HepG2 (cell line): ENCODE measurements around the gene PCLO. TPM values are rescaled to one million over a fixed set of nuclear protein-coding genes. Genes with fewer than 3 reads are reported as not detected.

Experiments
- ATAC-seq: fragments of 200-7000 bp; cut with Tn5 transposase; 3 replicates; pipeline ENCODE4 v1.9.1; 2020; ENCODE audit warnings: mild to moderate bottlenecking, moderate library complexity
- BruUV-seq: library from RNA; stranded (reverse); fragments of 400-500 nt; replicated peaks from 2 replicates; lab custom pipeline; 2021; lab: Mats Ljungman, UMichigan
- CTCF ChIA-PET: fragments of 300-600 bp; formaldehyde crosslinking; extraction: SDS; loops from one replicate; lab custom pipeline; 2021; ENCODE audit warnings: low total read pairs, inconsistent platforms, low intra/inter-chr PET ratio; lab: Yijun Ruan, JAX
- POLR2A ChIA-PET: fragments of 350-600 bp; sonication (Branson Sonifier 250); formaldehyde crosslinking; loops from one replicate; lab custom pipeline; 2020; ENCODE audit warnings: antibody characterized with exemption, inconsistent platforms; lab: Yijun Ruan, JAX
- DNase-seq: peaks from one replicate; pipeline ENCODE4 v3.0.0-alpha.2; 2015; ENCODE audit warnings: low spot score
- FAIRE-seq: peaks from 3 replicates; lab custom pipeline; 2011; peaks lifted over from hg19 to GRCh38; lab: Jason Lieb, UNC
- H2AFZ ChIP-seq: one replicate; pipeline ENCODE4 v1.6.1; 2011; ENCODE audit warnings: low read length, inconsistent platforms
- H3K27ac ChIP-seq: fragments of 300-600 bp; 3 replicates; pipeline ENCODE4 v1.8.0; 2011; ENCODE audit warnings: mixed run types, mild to moderate bottlenecking, mixed read lengths, low read length, inconsistent platforms; ENCODE audit not compliant: insufficient read depth; ENCODE audit errors: extremely low read length
- H3K27me3 ChIP-seq, 2 experiments: fragments of 200-600 bp in 1 of 2; 2 replicates in 1 of 2; 3 replicates in 1 of 2; pipeline versions ENCODE4 v1.6.0 to v1.8.0; 2011; ENCODE audit warnings: low read length in 2 of 2, mild to moderate bottlenecking in 2 of 2, moderate library complexity in 2 of 2, inconsistent platforms in 1 of 2; ENCODE audit not compliant: insufficient read depth in 2 of 2, control insufficient read depth in 1 of 2
- H3K36me3 ChIP-seq, 2 experiments: fragments of 200-600 bp in 1 of 2; replicated peaks in 1 of 2; 2 replicates in 1 of 2; 3 replicates in 1 of 2; pipeline versions ENCODE4 v1.5.1 to v1.8.0; 2011; ENCODE audit warnings: low read length in 2 of 2, inconsistent platforms in 1 of 2; ENCODE audit not compliant: insufficient read depth in 2 of 2, control insufficient read depth in 1 of 2
- H3K4me1 ChIP-seq: 2 replicates; pipeline ENCODE4 v1.5.1; 2012; ENCODE audit warnings: low read length, inconsistent platforms; ENCODE audit not compliant: insufficient read depth
- H3K4me2 ChIP-seq: 2 replicates; pipeline ENCODE4 v1.6.0; 2011; ENCODE audit warnings: low read depth, low read length, inconsistent platforms
- H3K4me3 ChIP-seq, 3 experiments: fragments of 200-600 bp in 1 of 3; sonication (generic), shearing (Covaris generic) in 1 of 3; replicated peaks in 1 of 3; 2 replicates each; pipeline ENCODE4 v1.5.1; 2011 to 2016; ENCODE audit warnings: low read length in 3 of 3, inconsistent platforms in 2 of 3, low read depth in 2 of 3, mild to moderate bottlenecking in 2 of 3, control low read depth in 1 of 3, mixed read lengths in 1 of 3; ENCODE audit not compliant: insufficient read depth in 1 of 3
- H3K79me2 ChIP-seq: one replicate; pipeline ENCODE4 v1.6.1; 2011; ENCODE audit warnings: low read length, inconsistent platforms; ENCODE audit not compliant: insufficient read depth
- H3K9ac ChIP-seq: 2 replicates; pipeline ENCODE4 v1.6.0; 2011; ENCODE audit warnings: mild to moderate bottlenecking, low read depth, low read length, inconsistent platforms; ENCODE audit not compliant: insufficient read depth
- H3K9me3 ChIP-seq: 2 replicates; pipeline ENCODE4 v1.5.1; 2012; ENCODE audit warnings: mild to moderate bottlenecking, low read length
- H4K20me1 ChIP-seq: 2 replicates; pipeline ENCODE4 v1.6.0; 2011; ENCODE audit warnings: inconsistent platforms, mild to moderate bottlenecking, low read length, moderate library complexity; ENCODE audit not compliant: insufficient read depth
- ASH2L ChIP-seq: fragments of 300-600, 200-600 bp; sonication (generic); IDR thresholded peaks from 2 replicates; pipeline ENCODE4 v1.7.0; 2017; ENCODE audit warnings: low read depth, mild to moderate bottlenecking, moderate library complexity, mixed read lengths, low read length; ENCODE audit not compliant: insufficient read length
- CCDC6 ChIP-seq: sonication (generic); formaldehyde crosslinking; IDR thresholded peaks from 2 replicates; pipeline ENCODE4 v1.8.1; 2022; ENCODE audit warnings: mild to moderate bottlenecking, missing genetic modification reagents, moderate library complexity
- NFRKB ChIP-seq: fragments of 450-650 bp; IDR thresholded peaks from 2 replicates; pipeline ENCODE4 v1.6.1; 2017
- NR2C2 ChIP-seq: sonication (generic); formaldehyde crosslinking; IDR thresholded peaks from 2 replicates; pipeline ENCODE4 v1.4.0; 2020; ENCODE audit warnings: missing genetic modification reagents, mild to moderate bottlenecking, moderate library complexity, borderline replicate concordance
- RFXANK ChIP-seq: IDR thresholded peaks from 2 replicates; pipeline ENCODE4 v1.6.1; 2016
- TGIF2 ChIP-seq: IDR thresholded peaks from 2 replicates; pipeline ENCODE4 v1.6.1; 2016; ENCODE audit warnings: control low read depth, missing compliant biosample characterization
- TRAFD1 ChIP-seq: sonication (generic); formaldehyde crosslinking; IDR thresholded peaks from 2 replicates; pipeline ENCODE4 v1.5.1; 2020; ENCODE audit warnings: missing genetic modification reagents, mild to moderate bottlenecking, borderline replicate concordance
- YY1 ChIP-seq: IDR thresholded peaks from 2 replicates; pipeline ENCODE4 v1.6.1; 2011; ENCODE audit warnings: low read length, low read depth, moderate library complexity, mild to moderate bottlenecking; ENCODE audit not compliant: insufficient read depth, insufficient replicate concordance
- ZBTB38 ChIP-seq: sonication (generic); formaldehyde crosslinking; IDR thresholded peaks from 2 replicates; pipeline ENCODE4 v1.5.1; 2020; ENCODE audit warnings: mild to moderate bottlenecking, missing genetic modification reagents
- ZBTB49 ChIP-seq: sonication (generic); formaldehyde crosslinking; IDR thresholded peaks from 2 replicates; pipeline ENCODE4 v1.4.0; 2020; ENCODE audit warnings: missing genetic modification reagents, borderline replicate concordance
- ZFP62 ChIP-seq: sonication (generic); formaldehyde crosslinking; IDR thresholded peaks from 2 replicates; pipeline ENCODE4 v1.4.0; 2020; ENCODE audit warnings: missing genetic modification reagents
- ZMAT3 ChIP-seq: sonication (generic); formaldehyde crosslinking; conservative IDR thresholded peaks from 2 replicates; pipeline ENCODE4 v1.7.0; 2021; ENCODE audit warnings: missing genetic modification reagents
- ZNF256 ChIP-seq: sonication (generic); formaldehyde crosslinking; conservative IDR thresholded peaks from 2 replicates; pipeline ENCODE4 v1.4.0; 2020; ENCODE audit warnings: missing genetic modification reagents
- ZNF260 ChIP-seq: sonication (generic); formaldehyde crosslinking; IDR thresholded peaks from 2 replicates; pipeline ENCODE4 v1.4.0; 2020; ENCODE audit warnings: missing genetic modification reagents, low read depth, mild to moderate bottlenecking, borderline replicate concordance
- ZNF263 ChIP-seq: sonication (generic); formaldehyde crosslinking; IDR thresholded peaks from 2 replicates; pipeline ENCODE4 v1.4.0; 2020; ENCODE audit warnings: missing genetic modification reagents
- ZNF431 ChIP-seq: sonication (generic); formaldehyde crosslinking; IDR thresholded peaks from 2 replicates; pipeline ENCODE4 v1.9.0; 2022; ENCODE audit warnings: missing genetic modification reagents, low read depth, mild to moderate bottlenecking, borderline replicate concordance
- ZNF512B ChIP-seq: sonication (generic); formaldehyde crosslinking; IDR thresholded peaks from 2 replicates; pipeline ENCODE4 v1.5.1; 2020; ENCODE audit warnings: missing genetic modification reagents, mild to moderate bottlenecking, borderline replicate concordance
- ZNF776 ChIP-seq: sonication (generic); formaldehyde crosslinking; IDR thresholded peaks from 2 replicates; pipeline ENCODE4 v1.4.0; 2020; ENCODE audit warnings: mild to moderate bottlenecking, missing genetic modification reagents
- WGBS: methylation state at CpG from one replicate; pipeline ENCODE4 v1.1.6; 2017; ENCODE audit warnings: low lambda C conversion rate; 5-methylcytosine and 5-hydroxymethylcytosine counted together
- in situ Hi-C: cut with HindIII; loops from 2 replicates; pipeline ENCODE4 v1.10.0; 2017; ENCODE audit warnings: low pct_unique_long_range_greater_than_20kb; ENCODE audit not compliant: extremely low pct_ligation_motif_present
- intact Hi-C: fragments of 100-400 bp; cut with micrococcal nuclease; formaldehyde crosslinking; loops from one replicate; pipeline ENCODE4 v1.10.0; 2022; ENCODE audit not compliant: unreplicated experiment
- polyA plus RNA-seq, 8 experiments: library from polyadenylated mRNA; depleted of rRNA in 3 of 8; stranded (reverse) in 7 of 8; unstranded in 1 of 8; fragments of >200 nt; fragmentation: Illumina TruSeq in 4 of 8; extraction: Trizol in 4 of 8; gene quantifications; 2 replicates each; pipeline versions ENCODE4 v1.2.1 to v1.2.3, GENCODE V29; 2011 to 2016; ENCODE audit warnings: low read depth in 4 of 8, missing spikeins in 1 of 8, mixed read lengths in 1 of 8; ENCODE audit not compliant: insufficient read depth in 1 of 8
- total RNA-seq, 5 experiments: library from RNA; depleted of rRNA; stranded (reverse); fragments of >200 nt; fragmentation: Illumina TruSeq; extraction: Trizol; gene quantifications; 2 replicates each; pipeline ENCODE4 v1.2.3, GENCODE V29; 2016; ENCODE audit warnings: low read depth in 1 of 5

Gene PCLO
- total and polyA plus RNA-seq, 2 of the 13 experiments (the other 11 are each of a cell fraction or from before 2014, with no cell fraction given): 0.07 to 0.29 TPM

GRCh38 chr7:82760831-82761230 is 401.9 kb downstream of the PCLO start:
- H3K79me2 ChIP-seq: no peaks in the 10 kb centered on the region
- no peaks in the 10 kb centered on the region for H3K9me3 ChIP-seq
- H3K27ac ChIP-seq: no peak overlapping the region
- WGBS: 0% methylated on average over 2 of the region's 2 CpGs
- no peak overlapping the region for H3K4me3 ChIP-seq
- intact Hi-C loops (no loop called here), in situ Hi-C loops (no loop called here)
- ATAC-seq: no peak
- CTCF ChIA-PET: no interaction called here
- BruUV-seq: no TSS peak
- H3K27me3 ChIP-seq: no peaks in the 10 kb centered on the region
- no peak overlapping the region for H3K9ac ChIP-seq
- H3K4me1 ChIP-seq: no peaks in the 10 kb centered on the region
- DNase-seq: no peak
- POLR2A ChIA-PET: no interaction called here
- no peak overlapping the region for H3K4me2 ChIP-seq
- H4K20me1 ChIP-seq: no peaks in the 10 kb centered on the region
- no peak for FAIRE-seq
- H2AFZ ChIP-seq: no peak overlapping the region
- H3K36me3 ChIP-seq: no peaks in the 10 kb centered on the region
- TF ChIP-seq NR2C2 (CRISPR knock-in tag) (no peak), ASH2L (no peak), CCDC6 (no peak), ZNF260 (CRISPR knock-in tag) (no peak), ZBTB38 (no peak), ZNF776 (no peak), TRAFD1 (CRISPR knock-in tag) (no peak), ZMAT3 (CRISPR knock-in tag) (no peak), RFXANK (CRISPR knock-in tag) (no peak), YY1 (no peak), ZBTB49 (no peak), ZFP62 (CRISPR knock-in tag) (no peak), ZNF263 (CRISPR knock-in tag) (no peak), ZNF431 (CRISPR knock-in tag) (no peak), NFRKB (no peak), ZNF512B (CRISPR knock-in tag) (no peak), ZNF256 (CRISPR knock-in tag) (no peak), TGIF2 (CRISPR knock-in tag) (no peak)
